SJCRH30 (cell line): Measurements from ENCODE around the gene GLYR1. TPM values are rescaled to one million over a fixed set of nuclear protein-coding genes. Genes with fewer than 3 reads are reported as not detected.

Experiments
- DNase-seq, 2 experiments: peaks; one replicate each; pipeline ENCODE4 v3.0.0-alpha.2; 2015 to 2020
- H3K27ac ChIP-seq: fragments of 250-450 bp; sonication (Bioruptor Pico); 2 replicates; pipeline ENCODE4 v1.5.1; 2020; ENCODE audit warnings: mild to moderate bottlenecking, moderate library complexity
- H3K27me3 ChIP-seq: fragments of 250-450 bp; sonication (Bioruptor Pico); 2 replicates; pipeline ENCODE4 v1.5.1; 2020; ENCODE audit warnings: mild to moderate bottlenecking, moderate library complexity
- H3K36me3 ChIP-seq: fragments of 250-450 bp; sonication (Bioruptor Pico); 2 replicates; pipeline ENCODE4 v1.5.1; 2020; ENCODE audit warnings: mild to moderate bottlenecking, moderate library complexity
- H3K4me1 ChIP-seq: fragments of 250-450 bp; sonication (Bioruptor Pico); 2 replicates; pipeline ENCODE4 v1.5.1; 2020; ENCODE audit warnings: mild to moderate bottlenecking, moderate library complexity
- H3K4me3 ChIP-seq: fragments of 250-450 bp; sonication (Bioruptor Pico); 2 replicates; pipeline ENCODE4 v1.5.1; 2020; ENCODE audit warnings: mild to moderate bottlenecking, moderate library complexity
- H3K9me3 ChIP-seq: fragments of 250-450 bp; sonication (Bioruptor Pico); replicated peaks from 2 replicates; pipeline ENCODE4 v1.5.1; 2020; ENCODE audit warnings: mild to moderate bottlenecking, moderate library complexity
- total RNA-seq: library from RNA; depleted of rRNA; stranded (reverse); fragments of >200 nt; shearing (Covaris generic); gene quantifications from 2 replicates; pipeline ENCODE4 v1.2.3, GENCODE V29; 2014; rRNA removed

The GLYR1 gene
- total RNA-seq, 1 experiment from 2014 or later = 45.3 TPM

- DNase-seq = peak; percentile 96
These were observed 80.0 kb downstream of the GLYR1 start, which contains the start of gene ZNF500 for GRCh38 chr16:4766875-4767628. ZNF500 (minus strand) TSS chr16:4767162; CDS start chr16:4765978, 1,184 bp downstream.

DNA sequence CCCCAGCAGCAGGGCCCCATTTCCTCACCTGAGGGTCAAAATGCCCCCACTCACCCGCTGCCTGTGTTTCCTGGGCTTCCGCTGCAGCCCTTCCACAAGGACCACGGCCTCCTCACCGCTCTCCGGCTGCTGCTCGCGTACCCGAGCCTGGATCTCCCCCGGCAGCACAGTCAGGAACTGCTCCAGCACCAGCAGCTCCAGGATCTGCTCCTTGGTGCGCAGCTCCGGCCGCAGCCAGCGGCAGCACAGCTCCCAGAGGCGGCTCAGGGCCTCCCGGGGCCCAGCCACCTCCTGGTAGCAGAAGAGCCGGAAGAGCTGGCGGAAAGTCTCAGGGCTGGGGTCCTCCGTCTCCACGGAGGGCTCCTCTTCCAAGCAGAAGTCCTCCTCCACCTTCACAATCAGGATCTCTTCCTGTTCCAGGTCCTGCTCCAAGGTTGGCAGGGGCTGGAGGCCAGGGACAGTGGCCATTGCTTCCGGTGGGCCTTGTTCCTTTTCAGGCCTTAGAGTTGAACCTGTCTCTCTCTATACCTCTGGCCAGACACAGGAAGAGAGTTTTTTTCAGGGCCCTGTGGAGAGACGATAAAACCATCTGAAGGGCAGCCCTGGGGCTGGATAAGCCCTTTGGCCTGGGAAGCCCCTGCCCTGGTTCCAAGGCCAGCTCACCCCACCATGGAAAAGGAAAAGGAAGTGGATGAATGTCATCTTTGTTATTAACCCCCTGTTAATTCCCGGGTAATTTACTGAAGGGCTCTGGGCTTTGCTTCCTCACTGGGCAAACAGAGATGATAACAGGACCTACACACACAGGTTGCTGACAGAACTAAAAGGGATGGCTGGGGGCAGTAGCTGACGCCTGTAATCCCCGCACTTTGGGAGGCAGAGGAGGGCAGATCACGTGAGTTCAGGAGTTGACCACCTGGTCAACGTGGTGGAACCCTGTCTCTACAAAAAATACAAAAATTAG is 81.3 kb downstream of the GLYR1 start:
- no peaks in the 10 kb centered on the region for H3K27me3 ChIP-seq
- H3K4me1 ChIP-seq = no peaks in the 10 kb centered on the region
- H3K9me3 ChIP-seq = no peaks in the 10 kb centered on the region
- no peak overlapping the region for H3K27ac ChIP-seq
- no peak for DNase-seq
- H3K4me3 ChIP-seq = peak overlapping the region; percentile 93
- H3K36me3 ChIP-seq = peaks cover 3% of the 10 kb centered on the region; the same call in 1 of the 2 replicates

More at GRCh38 chr16:4766875-4767628, 80.0 kb downstream of the GLYR1 start, which contains the start of gene ZNF500:
- Histone ChIP-seq H3K27ac (peak within 1 kb of the TSS; percentile 52), H3K27me3 (no peaks in the 10 kb centered on the region), H3K36me3 (no peaks in the 10 kb centered on the region), H3K9me3 (no peaks in the 10 kb centered on the region), H3K4me3 (peak within 1 kb of the TSS; percentile 93), H3K4me1 (peaks cover 4% of the 10 kb centered on the region; the same call in 1 of the 2 replicates)

DNA sequence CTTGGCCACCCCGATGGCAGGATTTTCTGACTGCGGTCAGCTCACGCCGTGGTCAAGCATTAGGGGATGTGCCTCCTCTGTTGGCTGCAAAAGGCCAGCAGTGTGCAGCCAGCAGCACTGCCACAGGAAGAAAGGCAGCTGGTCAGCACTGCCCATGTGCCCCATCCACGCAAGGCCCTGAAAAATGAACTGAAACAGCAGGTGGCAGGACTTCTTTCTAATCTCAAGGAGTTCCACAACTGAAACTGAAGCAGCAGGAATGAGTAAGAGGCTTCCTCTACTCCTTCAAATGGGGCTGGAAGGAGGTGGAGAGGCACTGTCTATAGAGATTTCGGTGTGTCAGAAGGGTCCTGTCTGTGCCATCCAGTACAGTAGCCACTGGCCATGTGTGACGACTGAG is 83.3 kb downstream of the GLYR1 start:
- no peaks in the 10 kb centered on the region for H3K4me1 ChIP-seq
- no peak overlapping the region for H3K27ac ChIP-seq
- H3K9me3 ChIP-seq = no peaks in the 10 kb centered on the region
- peaks cover 3% of the 10 kb centered on the region; the same call in 1 of the 2 replicates for H3K36me3 ChIP-seq
- H3K4me3 ChIP-seq = no peak overlapping the region
- H3K27me3 ChIP-seq = no peaks in the 10 kb centered on the region
- no peak for DNase-seq

GRCh38 chr16:4762205-4762604 is 84.9 kb downstream of the GLYR1 start:
- no peak overlapping the region for H3K4me3 ChIP-seq
- no peak for DNase-seq
- no peak overlapping the region for H3K27ac ChIP-seq
- no peaks in the 10 kb centered on the region for H3K27me3 ChIP-seq
- H3K4me1 ChIP-seq = no peaks in the 10 kb centered on the region
- H3K36me3 ChIP-seq = peaks cover 3% of the 10 kb centered on the region; the same call in 1 of the 2 replicates
- H3K9me3 ChIP-seq = no peaks in the 10 kb centered on the region

DNA sequence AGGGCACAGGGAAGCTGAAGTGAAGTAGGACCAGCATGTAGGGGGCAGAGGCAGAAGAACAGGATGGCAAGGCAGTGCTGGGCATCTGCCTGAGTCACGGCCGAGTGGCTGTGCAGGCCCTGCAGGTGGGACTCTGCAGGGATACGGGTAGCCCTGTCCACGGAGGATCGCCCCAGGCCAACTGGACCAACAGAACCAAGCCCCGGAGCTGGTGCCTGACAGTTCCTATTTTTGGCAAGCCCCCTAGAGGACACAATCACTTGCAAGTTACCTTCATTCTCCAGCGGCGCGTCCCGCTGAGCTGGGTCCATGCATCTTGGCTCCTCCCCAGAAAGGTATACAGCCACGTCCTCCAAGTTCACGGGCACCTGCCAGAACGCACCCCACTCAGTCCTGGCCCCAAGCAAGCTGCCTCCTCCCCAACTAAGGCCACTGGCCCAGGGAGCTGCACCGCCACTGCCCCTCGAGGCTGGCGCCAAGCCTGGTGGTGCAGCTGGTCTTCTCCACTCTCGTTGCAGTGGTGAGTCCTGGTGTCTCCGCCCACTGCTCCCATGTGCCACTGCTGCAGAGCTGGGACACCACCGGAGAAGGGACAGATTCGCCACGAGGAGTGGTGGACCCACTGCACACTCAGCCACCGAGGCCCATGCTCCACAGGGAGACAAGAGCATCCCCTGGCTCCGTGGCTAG is 86.7 kb downstream of the GLYR1 start:
- Histone ChIP-seq H3K4me1 (no peaks in the 10 kb centered on the region), H3K9me3 (0 out of 2 replicates have a peak, but pooled peaks cover 2% of the 10 kb centered on the region), H3K27me3 (no peaks in the 10 kb centered on the region), H3K36me3 (peaks cover 16% of the 10 kb centered on the region), H3K4me3 (no peak overlapping the region), H3K27ac (no peak overlapping the region)
- no peak for DNase-seq

DNA sequence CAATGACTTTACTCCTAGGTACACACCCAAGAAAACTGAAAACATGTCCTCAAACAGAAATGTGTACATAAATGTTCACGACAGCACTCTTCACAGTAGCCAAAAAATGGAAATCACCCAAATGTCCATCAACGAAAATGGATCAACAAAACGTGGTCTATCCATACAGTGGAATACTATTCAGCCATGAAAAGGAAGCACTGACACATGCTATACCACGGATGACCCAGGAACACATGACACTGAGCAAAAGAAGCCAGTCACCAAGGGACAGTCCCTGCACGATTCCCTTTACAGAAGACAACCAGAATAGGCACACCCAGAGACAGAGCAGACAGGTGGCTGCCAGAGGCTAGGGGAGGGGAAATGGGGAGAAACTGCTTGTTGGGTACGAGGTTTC is 91.4 kb downstream of the GLYR1 start:
- Histone ChIP-seq H3K27me3 (no peaks in the 10 kb centered on the region), H3K4me3 (no peak overlapping the region), H3K4me1 (no peaks in the 10 kb centered on the region), H3K9me3 (0 out of 2 replicates have a peak, but pooled peaks cover 2% of the 10 kb centered on the region), H3K36me3 (peaks cover 25% of the 10 kb centered on the region), H3K27ac (no peak overlapping the region)
- no peak for DNase-seq

GRCh38 chr16:4754865-4755264 is 92.2 kb downstream of the GLYR1 start:
- DNase-seq = no peak
- no peaks in the 10 kb centered on the region for H3K27me3 ChIP-seq
- no peak overlapping the region for H3K4me3 ChIP-seq
- H3K27ac ChIP-seq = no peak overlapping the region
- peaks cover 25% of the 10 kb centered on the region for H3K36me3 ChIP-seq
- no peaks in the 10 kb centered on the region for H3K4me1 ChIP-seq
- 0 out of 2 replicates have a peak, but pooled peaks cover 2% of the 10 kb centered on the region for H3K9me3 ChIP-seq

DNA sequence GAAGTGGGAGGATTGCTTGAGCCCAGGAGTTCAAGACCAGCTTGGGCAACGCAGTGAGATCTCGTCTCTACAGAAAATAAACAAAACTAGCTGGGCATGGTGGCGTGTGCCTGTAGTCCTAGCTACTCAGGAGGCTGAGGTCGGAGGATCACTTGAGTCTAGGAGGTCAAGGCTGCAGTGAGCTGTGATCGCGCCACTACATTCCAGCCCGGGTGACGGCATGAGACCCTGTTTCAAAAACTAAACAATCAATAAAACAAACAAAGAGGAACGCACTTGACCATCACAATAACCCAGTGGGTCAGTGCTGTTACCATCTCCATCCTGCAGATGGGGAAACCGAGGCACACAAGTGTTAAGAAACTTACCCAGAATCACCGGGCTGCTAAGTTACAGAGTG is 93.9 kb downstream of the GLYR1 start:
- DNase-seq = no peak
- H3K36me3 ChIP-seq = peaks cover 25% of the 10 kb centered on the region
- no peak overlapping the region for H3K27ac ChIP-seq
- H3K9me3 ChIP-seq = 0 out of 2 replicates have a peak, but pooled peaks cover 2% of the 10 kb centered on the region
- no peaks in the 10 kb centered on the region for H3K4me1 ChIP-seq
- no peak overlapping the region for H3K4me3 ChIP-seq
- no peaks in the 10 kb centered on the region for H3K27me3 ChIP-seq

Other genes with a start within 250 kb of the GLYR1 start
- gene UBALD1, start 232.4 kb downstream of the GLYR1 start, total RNA-seq = 5.5 and 8.7 TPM in 2 replicates
- gene MGRN1, start 222.5 kb downstream of the GLYR1 start, total RNA-seq = 11.6 and 13.8 TPM in 2 replicates
- gene NUDT16L1, start 153.7 kb downstream of the GLYR1 start, total RNA-seq = 22.3 and 23.6 TPM in 2 replicates
- 10.0 and 10.9 TPM in 2 replicates for gene ANKS3, start 113.0 kb downstream of the GLYR1 start, total RNA-seq
- 0.06 and 0.25 TPM in 2 replicates for gene DNAAF8, start 112.8 kb downstream of the GLYR1 start, total RNA-seq
- 7.6 and 7.8 TPM in 2 replicates for gene ZNF500, start 80.1 kb downstream of the GLYR1 start, total RNA-seq
- gene SEPTIN12, start 58.9 kb downstream of the GLYR1 start, total RNA-seq = not detected in 2 replicates
- not detected in 2 replicates for gene SMIM22, start 51.9 kb downstream of the GLYR1 start, total RNA-seq
- 15.1 and 20.5 TPM in 2 replicates for gene ROGDI, start 44.7 kb downstream of the GLYR1 start, total RNA-seq
- 27.6 and 28.1 TPM in 2 replicates for gene UBN1, start 193 bp upstream of the GLYR1 start, total RNA-seq
- gene PPL, start 89.9 kb upstream of the GLYR1 start, total RNA-seq = 0.18 and 0.22 TPM in 2 replicates
- gene SEC14L5, start 111.0 kb upstream of the GLYR1 start, total RNA-seq = not detected in 2 replicates
- 6.4 and 8.1 TPM in 2 replicates for gene NAGPA, start 186.6 kb upstream of the GLYR1 start, total RNA-seq
- gene C16orf89, start 218.7 kb upstream of the GLYR1 start, total RNA-seq = not detected in 2 replicates
- 8.2 and 9.4 TPM in 2 replicates for gene ALG1, start 224.6 kb upstream of the GLYR1 start, total RNA-seq